Measurements from ENCODE around the gene PDE2A. TPM values are rescaled to one million over a fixed set of nuclear protein-coding genes. Genes with fewer than 3 reads are reported as not detected.

The PDE2A gene
- total and polyA plus RNA-seq, 10 of the 15 experiments (the other 5 are each of a cell fraction or from before 2014, with no cell fraction given) = 0.06 to 0.15 (median 0.11) TPM; not detected in 6

- Histone ChIP-seq H3K9me3 (replicated peaks; ENCODE audit: control insufficient read depth, insufficient read depth, low read length) (no peaks in the 10 kb centered on the region), H3K4me1 (ENCODE audit: control insufficient read depth, insufficient read depth, low read length) (peaks cover 6% of the 10 kb centered on the region), H3K36me3 (ENCODE audit: control insufficient read depth in 2 of 2, insufficient read depth in 2 of 2, low read length in 1 of 2) (no peaks in the 10 kb centered on the region), H4K20me1 (ENCODE audit: control insufficient read depth, insufficient read depth) (peaks cover under 1% of the 10 kb centered on the region; the same call in 1 of the 2 replicates), H3K9ac (ENCODE audit: control insufficient read depth, insufficient read depth, low read length) (no peak overlapping the region), H3K27me3 (replicated peaks in 1 of 2; ENCODE audit: control insufficient read depth in 2 of 2, insufficient read depth in 2 of 2, low read length in 1 of 2) (peaks cover 0 to 2% of the 10 kb centered on the region in 2 experiments; a peak in 3 of 4 replicates), H3K4me2 (ENCODE audit: control insufficient read depth, insufficient read depth) (no peak overlapping the region), H2AFZ (ENCODE audit: control insufficient read depth, low read depth, low read length) (no peak overlapping the region), H3K79me2 (ENCODE audit: control insufficient read depth, insufficient read depth, low read length) (no peaks in the 10 kb centered on the region), H3K4me3 (no peak overlapping the region), H3K27ac (ENCODE audit: control insufficient read depth, insufficient read depth) (no peak overlapping the region)
- BruUV-seq (replicated peaks) = no TSS peak
- TF ChIP-seq RAD21 (IDR thresholded peaks at IDR 0.05; ENCODE audit: insufficient read depth, low read depth, low read length) (0 out of 2 replicates have a peak, but pooled peaks have one; percentile 16), CREB1 (IDR thresholded peaks at IDR 0.05; ENCODE audit: low read depth) (no peak), NFXL1 (IDR thresholded peaks at IDR 0.05; ENCODE audit: borderline replicate concordance) (no peak), KLF5 (IDR thresholded peaks at IDR 0.05; ENCODE audit: partially characterized antibody) (no peak), BRCA1 (IDR thresholded peaks at IDR 0.05; ENCODE audit: low read depth, low read length) (no peak), CTCF (IDR thresholded peaks at IDR 0.05 in 2 of 3, conservative IDR thresholded peaks at IDR 0.05 in 1 of 3; ENCODE audit: control insufficient read depth in 2 of 3, extremely low read depth in 1 of 3, insufficient read depth in 1 of 3, low read depth in 3 of 3, low read length in 3 of 3) (peak; percentile 42 to 68 (median 49)), ATF7 (IDR thresholded peaks at IDR 0.05; ENCODE audit: low read depth) (no peak), SMC3 (IDR thresholded peaks at IDR 0.05; ENCODE audit: borderline replicate concordance, low read length) (peak; percentile 9; the same call in 1 of the 2 replicates)
- ChIA-PET CTCF (interaction anchor here (0.9 to 2.2 kb wide), 11 partner anchors 9 to 138 kb away, joined by 3 to 13 read pairs (median 5); no protein-coding TSS in a partner anchor), RAD21 (ENCODE audit: unreplicated experiment) (interaction anchor here (1.8 kb wide), 1 partner anchor 75 kb away, joined by 4 read pairs; no protein-coding TSS in a partner anchor), SMC1A (ENCODE audit: uncharacterized antibody, unreplicated experiment) (interaction anchor here (1.3 kb wide), 2 partner anchors 60 to 114 kb away, joined by 3 to 4 read pairs; no protein-coding TSS in a partner anchor), POLR2A (interaction anchor here (0.6 kb wide), 1 partner anchor 552 kb away, joined by 5 read pairs; no protein-coding TSS in a partner anchor)
- FAIRE-seq = no peak
- no peak for DNase-seq (ENCODE audit: low read depth, low spot score)
- WGBS (ENCODE audit: insufficient coverage, insufficient replicate concordance, low lambda C conversion rate, missing lambda C conversion rate) = 3% methylated on average over 4 of the region's 4 CpGs
- in situ Hi-C loops (cut with MboI) (no loop called here), intact Hi-C loops (cut with micrococcal nuclease; ENCODE audit: unreplicated experiment) (no loop called here)
- peak; percentile 55 for ATAC-seq
Measured at GRCh38 chr11:72609045-72609444, 65.2 kb downstream of the PDE2A start.
